ENCODE results near the gene EIF2D.
"Not testable (repeated sequence)": the region's sequence is repeated elsewhere in the genome, so short reads cannot be mapped to it uniquely, and the experiment has no call there.

Gene EIF2D

GRCh38 chr1:206635080-206635977 lies 23.1 kb upstream of the EIF2D start, which contains the start of gene DYRK3:
TSS of gene DYRK3 (plus strand) at chr1:206635536. CDS start at chr1:206635704, 168 bp downstream.
- peak; percentile 86 to 88 for DNase-seq

DNA sequence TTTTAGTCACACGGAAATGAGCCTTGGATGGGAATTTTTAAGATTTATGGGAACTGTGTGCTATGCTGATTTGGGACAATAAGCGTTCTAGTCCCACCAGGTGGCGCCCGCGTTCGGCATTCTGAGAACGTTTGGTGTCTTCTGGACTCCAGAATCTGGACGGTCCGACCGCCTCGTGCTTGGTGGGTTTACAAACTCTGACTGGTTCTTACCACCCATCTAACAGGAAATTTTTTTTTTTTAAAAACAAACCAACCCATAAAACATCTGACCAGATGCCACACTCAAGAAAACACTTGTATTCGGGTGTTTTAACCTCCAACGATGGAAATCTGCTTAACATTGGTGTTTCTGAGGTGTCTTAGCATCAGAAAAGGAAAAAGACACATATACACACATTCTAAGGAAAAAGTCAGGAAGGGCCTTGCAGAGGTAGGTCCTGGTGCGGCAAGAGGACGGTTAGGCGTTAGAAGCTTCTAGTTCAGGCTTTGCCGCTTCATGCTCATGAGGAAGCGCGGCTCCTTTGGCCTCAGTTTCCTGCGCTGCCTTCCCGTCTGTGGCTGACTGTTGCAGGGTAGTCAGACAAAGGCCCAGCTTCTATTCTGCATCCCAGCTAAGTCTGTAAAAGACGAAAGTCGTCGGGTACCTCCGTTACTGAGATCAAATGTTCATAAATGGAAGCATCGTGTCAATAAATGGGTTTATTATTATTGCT lies 22.3 kb upstream of the EIF2D start:
- peak; percentile 67 for DNase-seq

DNA sequence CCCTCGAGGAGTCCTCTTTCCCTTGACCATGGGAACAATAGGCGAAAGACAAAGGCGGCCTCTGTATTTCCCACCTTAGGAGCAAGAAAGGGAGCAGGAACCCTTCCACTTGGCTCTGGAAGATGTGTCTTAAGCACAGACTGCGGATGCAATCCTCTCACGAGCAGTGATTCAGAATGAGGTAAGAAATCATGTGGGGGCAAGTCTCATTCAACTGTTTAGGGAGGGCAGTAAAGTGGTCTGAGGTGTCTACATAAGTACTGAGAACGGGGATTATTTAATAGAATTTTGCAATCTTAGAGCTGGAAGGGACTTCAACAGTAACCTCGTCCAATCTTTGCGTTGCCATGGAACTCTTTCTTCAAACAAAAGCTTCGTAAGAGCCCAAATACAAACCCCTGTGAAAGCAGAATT lies 21.4 kb upstream of the EIF2D start:
- DNase-seq = no peak

- no peak for DNase-seq
Measured at GRCh38 chr1:206631085-206631509, 18.8 kb upstream of the EIF2D start.

GRCh38 chr1:206628916-206629315 lies 16.7 kb upstream of the EIF2D start:
- DNase-seq = no peak

GRCh38 chr1:206626396-206626795 lies 14.1 kb upstream of the EIF2D start:
- DNase-seq = not testable (repeated sequence)

GRCh38 chr1:206609229-206609991 lies 2.9 kb downstream of the EIF2D start:
- DNase-seq = no peak

DNA sequence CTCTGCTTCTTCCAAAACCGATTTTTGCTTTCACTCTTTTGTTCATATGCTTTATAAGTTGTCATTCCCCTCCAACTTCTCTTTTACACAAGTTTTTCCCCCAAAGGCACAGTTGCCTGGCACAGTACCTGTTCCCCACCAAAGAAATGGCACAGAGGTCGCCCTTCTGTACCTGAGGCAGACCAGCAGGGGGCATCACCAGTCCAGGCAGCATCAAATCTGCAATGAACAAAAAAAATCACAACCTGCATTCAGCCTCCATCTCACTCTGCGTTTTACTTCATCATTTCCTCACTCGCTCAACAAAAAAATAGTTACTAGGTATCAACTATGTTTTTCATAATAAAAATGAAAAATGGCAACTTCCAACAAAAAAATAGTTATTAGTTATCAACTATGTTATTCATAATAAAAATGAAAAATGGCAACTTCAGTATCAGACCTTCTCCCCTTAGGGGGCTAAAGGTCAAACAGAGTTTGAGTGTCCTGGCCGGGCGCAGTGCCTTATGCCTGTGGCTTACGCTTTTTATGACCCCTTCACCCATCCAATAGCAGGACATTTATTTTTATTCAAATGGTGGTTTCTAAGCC lies 4.1 kb downstream of the EIF2D start:
- peak; percentile 51 to 56 for DNase-seq

- no peak for DNase-seq
Measured at GRCh38 chr1:206606867-206607266, 5.4 kb downstream of the EIF2D start.

DNA sequence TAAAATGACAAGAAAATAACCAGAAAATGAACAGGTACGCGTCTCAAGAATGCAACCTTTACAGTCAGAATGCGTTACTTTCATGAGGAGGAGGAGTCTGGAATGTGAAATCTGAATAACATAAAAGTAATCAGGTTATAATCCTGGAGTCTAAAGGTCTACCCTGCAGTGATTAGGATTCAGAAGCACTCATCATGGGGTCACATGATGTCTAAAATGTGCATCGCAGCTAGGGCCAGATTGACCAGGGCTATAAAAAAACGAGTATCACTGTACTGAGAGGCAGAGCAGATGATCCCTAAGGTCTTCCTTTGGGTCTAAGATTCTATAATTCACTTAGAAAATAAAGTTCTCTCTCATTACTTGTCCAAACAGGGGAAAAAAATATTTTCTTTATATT lies 7.4 kb downstream of the EIF2D start:
- no peak for DNase-seq

DNA sequence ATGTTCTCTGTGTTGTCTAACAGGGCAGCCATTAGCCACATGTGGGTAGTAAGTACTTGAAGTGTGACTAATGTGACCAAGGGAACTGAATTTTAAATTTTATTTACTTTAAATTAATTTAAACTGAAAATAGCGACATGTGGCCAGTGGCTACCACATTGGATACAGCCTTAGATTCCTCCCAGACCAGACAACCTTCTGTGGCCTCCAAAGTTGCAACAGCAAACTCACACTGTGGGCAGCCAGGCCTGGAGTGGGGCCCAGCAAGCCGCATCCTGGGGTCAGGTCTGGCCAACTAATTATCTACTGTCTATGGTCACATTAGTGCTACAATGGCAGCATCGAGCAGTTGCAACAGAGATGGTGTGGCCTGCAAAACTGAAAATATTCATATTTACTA lies 11.7 kb downstream of the EIF2D start:
- no peak for DNase-seq

DNA sequence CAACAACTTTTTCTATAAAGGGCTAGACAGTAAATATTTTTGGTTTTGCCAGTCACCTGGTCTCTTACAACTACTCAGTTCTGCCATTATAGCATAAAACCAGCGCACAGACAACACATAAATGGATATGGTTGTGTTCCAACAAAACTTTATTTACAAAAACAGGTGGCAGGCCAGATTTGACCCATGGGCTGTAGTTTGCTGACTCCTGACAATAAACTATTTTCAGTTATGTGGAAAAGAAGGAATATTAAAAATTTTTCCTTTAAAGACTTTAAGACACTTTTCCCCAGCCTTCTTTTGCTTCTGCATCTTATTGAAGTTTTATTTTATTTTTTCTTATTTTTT lies 16.0 kb downstream of the EIF2D start:
- DNase-seq = no peak

- DNase-seq = no peak
Measured at GRCh38 chr1:206595581-206596318, 16.5 kb downstream of the EIF2D start.

DNA sequence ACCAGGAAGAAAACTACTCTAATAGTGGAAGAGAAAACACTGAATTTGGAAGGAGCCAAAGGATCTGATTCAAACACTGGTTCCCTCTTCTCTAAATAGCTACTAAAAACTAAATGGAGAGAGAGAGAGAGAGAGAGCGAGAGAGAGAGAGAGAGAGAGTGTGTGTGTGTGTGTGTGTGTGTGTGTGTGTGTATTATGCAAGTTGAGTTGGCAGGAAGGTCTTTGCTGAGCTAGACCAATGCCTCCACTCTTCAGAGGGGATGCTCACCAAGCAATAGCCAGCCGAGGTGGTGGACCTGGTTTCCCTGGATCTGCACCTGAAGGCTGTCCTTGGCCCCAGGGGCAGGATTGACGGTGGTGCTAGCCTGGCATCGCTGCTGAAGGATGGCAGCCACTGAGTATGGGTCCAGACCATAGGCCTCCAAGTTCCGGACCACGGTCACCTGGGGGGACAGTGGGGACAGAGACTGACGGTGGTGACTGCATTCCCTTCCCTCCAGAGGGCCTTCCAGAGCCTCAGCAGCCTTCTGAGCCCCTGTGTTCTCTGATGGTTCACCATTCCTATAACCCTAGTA lies 18.8 kb downstream of the EIF2D start:
- no peak for DNase-seq

DNA sequence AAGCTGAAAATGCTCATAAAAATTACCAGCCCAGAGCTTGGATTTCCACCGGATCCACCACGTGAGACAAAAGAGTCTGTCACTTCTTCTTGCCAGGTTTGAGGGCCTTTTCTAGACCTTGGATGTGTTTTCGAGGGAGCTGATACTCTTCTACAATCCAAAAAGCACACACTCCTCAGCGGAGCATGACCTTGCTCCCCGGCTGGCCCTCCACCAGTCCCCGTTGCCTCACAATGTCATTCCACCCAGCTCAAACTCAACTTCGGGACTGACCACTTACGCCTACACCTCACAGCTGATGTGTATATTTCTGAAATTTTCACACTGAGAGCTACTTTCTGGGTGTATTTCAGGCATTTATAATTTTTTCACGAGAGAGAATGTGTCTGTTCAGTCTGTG lies 20.6 kb downstream of the EIF2D start:
- DNase-seq = no peak

DNA sequence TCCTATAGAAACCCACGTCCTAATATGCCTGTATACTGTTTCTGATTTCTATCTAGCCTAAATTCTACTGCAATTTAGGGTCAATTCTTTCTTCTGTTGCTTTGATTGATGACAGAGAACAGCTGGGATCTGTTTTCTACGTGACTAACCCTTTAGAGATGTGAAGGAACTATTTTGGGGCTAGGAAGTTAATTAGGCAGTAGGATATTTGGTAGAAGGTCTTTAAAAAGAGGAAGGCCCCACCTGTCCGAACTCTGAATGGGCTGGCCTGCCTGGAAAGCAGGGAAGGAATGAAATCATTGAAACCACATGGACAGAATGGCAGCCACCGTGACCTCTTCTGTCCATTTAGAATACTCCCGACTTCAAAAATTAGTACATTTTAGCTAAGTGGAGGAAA lies 21.0 kb downstream of the EIF2D start:
- no peak for DNase-seq

- DNase-seq = peak; percentile 55 to 63
Measured at GRCh38 chr1:206590025-206590758, 22.1 kb downstream of the EIF2D start.

- no peak for DNase-seq
Measured at GRCh38 chr1:206589206-206589605, 23.1 kb downstream of the EIF2D start.

DNA sequence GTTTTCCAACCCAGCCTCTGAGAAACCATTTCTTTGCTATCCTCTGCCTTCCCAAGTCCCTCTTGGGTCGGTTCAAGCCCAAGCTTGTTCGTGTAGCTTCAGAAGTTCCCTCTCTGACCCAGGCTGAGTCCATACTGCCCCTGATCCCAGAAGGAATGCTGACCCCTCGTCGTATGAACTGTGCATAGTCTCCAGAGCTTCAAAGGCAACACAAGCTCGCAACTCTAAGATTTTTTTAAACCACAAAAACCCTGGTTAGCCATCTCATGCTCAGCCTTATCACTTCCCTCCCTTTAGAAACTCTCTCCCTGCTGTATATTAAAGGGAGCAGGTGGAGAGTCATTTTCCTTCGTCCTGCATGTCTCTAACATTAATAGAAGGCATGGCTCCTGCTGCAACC lies 23.8 kb downstream of the EIF2D start:
- no peak for DNase-seq

DNA sequence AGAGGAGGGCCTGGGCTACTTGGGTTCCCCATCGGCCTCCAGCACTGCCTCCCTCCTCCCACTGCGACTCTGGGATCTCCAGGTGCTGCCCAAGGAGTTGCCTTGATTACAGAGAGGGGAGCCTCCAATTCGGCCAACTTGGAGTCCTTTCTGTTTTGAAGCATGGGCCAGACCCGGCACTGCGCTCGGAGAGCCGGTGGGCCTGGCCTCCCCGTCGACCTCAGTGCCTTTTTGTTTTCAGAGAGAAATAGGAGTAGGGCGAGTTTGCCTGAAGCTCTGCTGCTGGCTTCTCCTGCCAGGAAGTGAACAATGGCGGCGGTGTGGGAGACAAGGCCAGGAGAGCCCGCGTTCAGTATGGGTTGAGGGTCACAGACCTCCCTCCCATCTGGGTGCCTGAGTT lies 24.4 kb downstream of the EIF2D start:
- DNase-seq = no peak
